Activated naive CD8-positive, alpha-beta T cell treated with anti-CD3 and anti-CD28 coated beads, Interleukin-2, amount 50 U/mL, for 16 hours (primary cell): ENCODE measurements around the gene STUM.

ENCODE experiments used
- DNase-seq: peaks from one replicate; pipeline ENCODE4 v3.0.0-alpha.2; 2020; ENCODE audit warnings: low read depth, low spot score

The STUM gene

DNA sequence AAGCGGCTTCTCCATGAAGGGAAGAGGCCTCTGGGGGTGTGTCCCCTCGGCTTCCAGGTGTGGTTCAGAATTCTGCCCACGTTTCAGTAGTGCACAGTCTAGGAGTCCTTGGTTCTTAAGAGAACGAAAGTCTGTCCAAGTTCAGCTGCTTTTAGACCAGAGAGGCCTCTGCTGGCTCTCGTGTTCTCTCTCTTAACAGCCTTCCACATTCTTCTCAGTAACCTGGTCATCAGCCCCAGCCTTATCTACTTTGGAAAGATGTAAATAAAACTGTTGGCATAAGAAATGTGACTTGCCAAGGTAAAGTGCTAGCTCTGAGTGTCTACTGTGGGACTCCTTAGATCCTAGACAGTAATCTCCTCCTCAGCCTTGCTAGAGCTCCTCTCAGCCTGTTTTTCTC, 15.3 kb upstream of the STUM start:
- no peak for DNase-seq

DNA sequence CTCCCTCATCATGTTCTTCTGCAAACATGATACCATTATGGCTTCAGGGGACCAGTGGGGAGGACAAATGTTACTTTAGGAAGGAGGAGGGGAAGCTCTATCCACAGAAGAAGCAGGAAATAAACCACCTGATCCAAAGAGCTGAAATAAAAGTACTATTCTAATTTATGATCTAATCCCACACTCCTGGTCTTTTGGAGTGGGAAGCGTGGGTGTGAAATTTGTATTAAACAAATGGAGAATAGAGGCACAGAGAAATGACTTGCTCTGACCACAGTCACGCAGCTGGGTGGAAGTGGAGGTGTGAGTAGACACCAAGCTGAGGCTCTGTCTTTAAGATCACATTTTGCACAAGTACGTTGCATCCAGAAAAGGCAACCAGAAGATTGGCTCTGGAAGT, 14.5 kb upstream of the STUM start:
- no peak for DNase-seq

DNA sequence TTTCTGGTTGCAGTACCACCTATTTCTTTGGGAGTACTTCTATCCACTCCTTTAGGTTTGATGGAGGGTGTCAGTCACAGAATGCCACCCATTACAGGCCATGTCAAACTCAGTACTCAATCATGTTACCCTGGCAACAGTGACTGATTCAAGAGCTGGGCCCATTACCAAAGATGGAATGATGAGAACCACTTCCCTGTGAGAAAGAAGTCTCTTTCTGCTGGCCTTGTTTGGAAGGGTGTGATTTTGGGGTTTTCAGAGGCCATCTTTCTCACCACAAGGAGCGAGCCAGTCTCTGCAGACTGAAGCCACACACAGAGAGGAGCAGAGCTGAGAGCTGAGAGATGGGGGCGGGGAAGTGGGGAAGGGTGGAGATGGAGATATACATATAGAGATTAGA, 13.9 kb upstream of the STUM start:
- DNase-seq = no peak

DNA sequence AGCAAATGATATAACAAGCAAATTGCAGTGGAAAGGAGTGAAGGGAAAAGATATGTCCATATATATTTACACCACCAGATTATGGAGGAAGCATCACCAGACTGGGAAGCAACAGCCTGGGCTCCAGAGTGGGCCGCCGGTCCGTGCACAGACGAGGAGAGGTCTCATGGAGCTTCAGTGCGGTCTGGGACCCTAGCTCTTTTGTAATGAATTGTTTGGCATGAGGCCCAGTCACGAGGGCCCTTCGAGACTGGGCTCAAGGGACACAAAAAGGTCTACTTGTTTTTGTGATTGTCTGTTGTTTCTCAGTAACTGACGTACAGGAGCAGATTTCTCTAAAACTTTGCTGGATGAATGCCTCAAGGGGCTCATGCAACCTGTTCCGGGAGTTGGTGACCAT, 12.9 kb upstream of the STUM start:
- no peak for DNase-seq

DNA sequence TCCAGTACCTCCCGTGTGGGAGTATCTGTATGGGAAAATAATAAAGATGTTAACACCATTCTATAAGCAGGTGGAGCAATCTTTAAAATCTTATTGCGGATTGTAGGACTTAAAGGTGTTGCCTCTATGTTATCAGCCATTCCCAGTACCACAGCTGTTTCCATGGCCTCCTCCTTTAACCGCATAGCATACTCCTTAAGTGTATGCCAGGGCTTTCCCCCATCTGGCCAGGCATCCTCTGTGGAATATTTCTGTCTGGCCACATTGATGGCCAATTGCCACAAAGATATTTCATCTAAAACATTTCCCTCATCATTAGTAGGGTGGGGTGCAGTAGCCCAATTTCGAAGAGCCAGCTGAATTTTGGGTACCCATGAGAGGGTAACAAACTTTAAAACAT, 7.3 kb upstream of the STUM start:
- DNase-seq = no peak

DNA sequence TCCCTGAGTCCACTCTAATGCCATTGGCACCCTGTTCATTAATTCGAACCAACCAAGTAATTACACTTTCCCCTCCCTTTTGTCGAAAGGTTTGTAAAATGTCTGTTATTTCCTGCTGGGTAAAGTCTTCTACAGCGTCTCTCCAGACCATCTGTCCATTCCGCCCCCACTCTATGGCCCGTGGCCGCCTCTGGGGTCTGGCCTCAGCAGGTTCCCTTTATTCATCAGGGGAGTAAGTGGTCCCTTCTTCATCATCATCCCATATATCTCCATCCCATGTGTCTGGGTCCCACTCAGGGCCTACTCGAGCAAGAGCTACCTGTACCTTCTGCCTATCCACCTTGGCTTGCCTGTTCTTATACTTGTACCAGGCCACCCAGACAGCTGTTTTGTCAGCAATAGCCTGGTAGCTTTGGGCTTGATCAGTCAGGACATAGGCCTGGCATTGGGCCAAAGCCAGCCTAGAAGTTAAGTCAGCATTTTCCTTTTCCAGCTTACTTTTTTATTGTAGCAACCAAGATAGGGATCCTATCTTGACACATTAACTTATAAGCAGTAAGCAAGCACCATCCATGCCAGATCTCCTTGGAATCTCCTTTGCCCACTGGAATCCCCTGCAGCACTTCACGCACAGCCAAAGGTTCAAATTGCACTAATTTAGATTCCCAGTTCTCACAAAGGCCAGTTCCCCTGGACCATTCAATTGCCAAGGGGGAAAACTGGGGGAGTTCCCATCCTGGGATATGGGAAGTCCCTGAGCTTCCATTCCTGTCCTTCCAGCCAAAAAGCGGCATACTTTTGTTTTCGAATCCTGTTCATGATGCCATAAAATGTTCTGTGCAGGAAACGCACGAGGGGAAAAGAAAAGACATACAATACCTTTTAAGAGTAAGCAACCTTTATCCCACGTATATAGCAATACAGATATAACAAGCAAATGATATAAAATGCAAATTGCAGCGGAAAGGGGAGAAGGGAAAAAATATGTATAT, 6.6 kb upstream of the STUM start:
- DNase-seq = no peak

DNA sequence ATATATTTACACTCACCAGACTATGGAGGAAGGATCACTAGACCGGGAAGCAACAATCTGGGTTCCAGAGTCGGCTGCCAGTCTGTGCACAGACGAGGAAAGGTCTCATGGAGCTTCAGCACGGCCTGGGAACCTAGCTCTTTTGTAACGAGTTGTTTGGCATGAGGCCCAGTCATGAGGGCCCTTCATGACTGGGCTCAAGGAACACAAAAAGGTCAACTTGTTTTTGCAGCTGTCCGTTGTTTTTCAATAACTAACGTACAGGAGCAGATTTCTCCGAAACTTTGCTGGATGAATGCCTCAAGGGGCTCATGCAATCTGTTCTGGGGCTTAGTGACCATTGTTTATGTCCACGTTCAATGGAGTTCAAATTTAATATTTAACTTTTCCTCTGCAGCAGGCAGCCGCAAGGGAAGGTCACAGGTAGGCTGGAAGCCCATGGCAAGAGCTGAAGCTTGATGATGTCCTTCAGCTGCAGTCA, 5.9 kb upstream of the STUM start:
- DNase-seq = no peak

DNA sequence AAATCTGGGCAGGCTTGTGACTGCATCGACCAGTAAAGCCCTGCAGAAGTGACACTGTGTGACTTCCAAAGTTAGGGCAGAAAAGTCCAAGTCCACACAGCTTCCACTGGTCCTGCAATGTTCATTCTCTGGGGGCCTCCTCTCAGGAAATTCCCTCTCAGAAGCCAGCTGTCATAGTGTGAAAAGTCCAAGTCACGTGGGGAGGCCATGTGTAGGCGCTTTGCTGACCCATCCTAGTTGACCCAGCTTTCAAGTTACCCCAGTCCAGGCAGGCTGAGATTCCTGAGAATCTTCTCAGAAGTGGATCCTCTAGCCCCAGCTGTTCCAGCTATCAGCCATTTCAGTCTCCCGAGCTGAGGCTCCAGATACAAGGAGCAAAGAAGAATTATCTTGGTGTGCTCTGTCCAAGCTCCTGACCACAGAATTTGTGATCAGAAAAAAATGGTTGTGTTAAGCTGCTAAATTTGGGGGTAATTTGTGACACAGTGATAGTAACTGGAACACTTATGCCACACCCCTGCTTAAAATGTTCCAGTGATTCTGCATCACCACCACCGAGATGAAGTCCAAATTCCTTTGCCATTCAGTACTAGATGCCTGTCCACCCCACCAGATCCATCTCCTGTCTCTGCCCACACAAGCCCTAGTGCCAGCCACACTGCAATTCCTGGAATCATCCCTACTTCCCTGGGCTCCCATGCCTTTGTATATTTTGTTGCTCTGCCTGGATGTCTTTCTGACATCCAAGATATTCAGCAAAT, 2.5 kb upstream of the STUM start:
- no peak for DNase-seq

DNA sequence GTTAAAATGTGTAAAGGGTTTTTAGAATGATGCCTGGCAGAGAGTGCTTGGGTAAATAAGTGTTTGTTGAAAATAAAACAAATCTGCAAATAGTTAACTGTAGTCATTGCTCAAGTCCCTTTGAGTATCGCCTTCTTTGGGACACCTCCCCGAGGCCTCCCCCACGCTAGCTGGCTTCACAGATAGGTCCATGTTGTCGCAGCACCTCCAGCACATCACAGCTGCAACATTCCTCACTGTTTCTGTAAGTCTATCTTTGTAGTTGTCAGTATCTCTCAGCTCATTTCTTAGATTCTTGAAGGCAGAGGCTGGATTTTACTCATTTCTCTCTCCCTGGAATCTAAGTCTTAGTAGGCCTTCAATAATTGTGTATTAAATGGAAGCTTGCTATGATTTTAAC, 1.6 kb upstream of the STUM start:
- no peak for DNase-seq

DNA sequence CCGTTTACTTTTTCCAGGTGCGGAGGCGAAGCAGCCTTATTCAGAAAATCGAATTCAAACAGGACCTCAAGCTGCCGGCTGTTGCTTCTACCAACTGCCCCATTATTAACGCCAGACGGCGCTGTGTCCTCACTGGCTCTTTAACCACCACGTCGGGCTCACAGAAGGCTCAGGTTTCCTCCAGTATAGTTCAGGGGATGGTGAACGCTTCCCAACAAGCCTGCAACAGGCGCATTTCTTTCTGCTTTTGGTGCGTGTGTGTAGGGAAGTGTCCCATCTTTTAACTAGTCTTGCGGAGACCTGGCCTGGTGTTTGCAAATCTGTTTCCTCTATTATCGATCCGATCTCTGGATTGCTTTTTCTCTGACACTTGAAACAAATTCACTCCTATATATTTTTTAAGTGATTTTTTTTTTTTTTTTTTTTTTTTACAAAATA, 791 bp upstream of the STUM start:
- peak; percentile 37 for DNase-seq

DNA sequence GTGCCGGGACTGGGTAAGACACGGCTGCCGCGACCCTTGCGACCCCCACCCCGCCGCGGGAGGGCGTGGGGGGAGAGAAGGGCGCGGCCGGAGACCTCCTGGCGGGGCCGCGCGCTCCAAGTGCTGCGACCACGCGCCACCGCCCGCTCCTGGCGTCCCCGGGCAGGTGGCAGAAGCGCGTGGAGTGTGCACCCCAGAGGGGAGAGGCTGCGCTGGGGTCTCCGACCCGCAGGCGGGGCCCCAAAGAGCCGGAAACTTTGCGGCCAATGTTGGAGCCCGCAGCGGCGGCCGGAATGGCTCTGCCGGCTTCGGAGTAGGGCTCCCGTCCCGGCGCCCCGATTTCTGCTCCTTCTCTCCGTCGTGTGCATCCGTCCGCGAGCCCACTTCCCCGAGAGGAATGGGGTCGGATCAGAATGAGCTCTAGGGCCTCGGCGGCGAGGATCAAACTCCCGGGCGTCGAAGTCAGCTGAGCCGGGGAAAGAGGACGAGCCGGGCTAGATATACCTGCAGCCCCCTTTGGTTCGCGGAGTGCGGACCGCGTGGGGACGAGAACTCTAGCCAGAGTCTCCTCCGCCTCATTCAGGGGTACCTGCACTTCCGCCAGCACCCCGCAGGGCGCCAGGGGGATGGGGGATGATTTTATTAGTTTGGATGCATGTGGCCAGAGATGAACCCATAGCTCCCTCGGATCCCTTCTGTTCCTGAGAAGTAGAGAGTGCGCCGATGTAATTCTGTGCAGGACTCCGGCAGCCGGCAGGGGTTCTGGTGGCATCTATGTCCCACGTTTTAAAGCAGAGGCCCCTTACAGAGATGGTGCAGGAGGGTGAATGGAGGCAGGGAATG, 751 bp downstream of the STUM start:
- no peak for DNase-seq

DNA sequence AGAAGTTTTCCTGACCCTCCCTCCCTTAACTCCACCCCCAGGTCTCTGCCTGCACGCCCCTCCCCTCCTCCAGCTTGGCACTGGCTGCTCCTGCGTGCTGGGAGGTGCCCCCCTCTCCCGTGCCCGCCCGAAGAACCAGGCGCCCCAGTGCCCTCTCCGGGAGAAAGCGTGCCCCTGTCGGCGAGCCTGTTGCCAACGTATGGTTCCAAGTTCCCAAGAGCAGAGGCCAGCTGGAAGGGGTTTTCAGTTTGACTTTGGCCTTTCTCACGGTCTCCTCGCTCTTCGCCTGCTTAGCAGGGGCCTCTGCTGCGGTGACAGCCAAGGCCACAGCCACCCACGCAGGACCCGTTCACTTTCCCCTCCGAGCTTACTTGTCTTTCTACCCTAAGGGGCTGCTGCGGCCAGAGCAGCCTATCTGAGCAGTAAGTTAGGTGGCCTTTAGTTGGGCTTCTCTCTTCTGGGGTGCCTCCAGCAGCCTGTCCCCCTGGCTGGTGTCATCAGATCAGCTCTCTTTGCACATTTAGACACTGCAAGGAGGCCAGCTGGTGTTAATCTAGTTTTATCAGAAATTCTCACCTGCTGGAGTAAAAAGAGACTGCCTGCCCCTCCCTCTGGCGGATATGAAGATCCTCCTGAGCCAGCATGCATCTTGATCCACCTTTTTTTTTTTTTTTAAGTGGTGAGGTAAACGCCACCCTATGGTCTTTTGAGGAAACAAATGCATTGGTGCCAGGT, 1.5 kb downstream of the STUM start:
- DNase-seq = no peak

DNA sequence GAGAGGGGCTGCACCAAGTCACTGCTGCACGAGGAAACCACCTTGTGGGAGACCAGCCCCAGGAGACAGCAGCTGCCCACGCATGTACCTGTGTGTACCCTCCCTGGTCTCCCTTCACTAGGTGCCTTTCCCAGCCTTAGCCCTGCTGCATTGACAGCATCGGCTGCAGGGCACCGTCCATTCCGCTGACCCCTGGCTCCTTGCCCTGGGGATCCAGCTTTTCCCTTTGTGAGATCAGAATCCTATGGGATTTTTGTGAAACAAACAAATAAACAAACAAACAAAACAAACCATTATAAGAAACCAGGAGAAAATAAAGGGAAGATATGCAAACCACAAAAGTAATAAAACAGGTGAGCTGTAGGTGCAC, 2.1 kb downstream of the STUM start:
- DNase-seq = no peak

DNA sequence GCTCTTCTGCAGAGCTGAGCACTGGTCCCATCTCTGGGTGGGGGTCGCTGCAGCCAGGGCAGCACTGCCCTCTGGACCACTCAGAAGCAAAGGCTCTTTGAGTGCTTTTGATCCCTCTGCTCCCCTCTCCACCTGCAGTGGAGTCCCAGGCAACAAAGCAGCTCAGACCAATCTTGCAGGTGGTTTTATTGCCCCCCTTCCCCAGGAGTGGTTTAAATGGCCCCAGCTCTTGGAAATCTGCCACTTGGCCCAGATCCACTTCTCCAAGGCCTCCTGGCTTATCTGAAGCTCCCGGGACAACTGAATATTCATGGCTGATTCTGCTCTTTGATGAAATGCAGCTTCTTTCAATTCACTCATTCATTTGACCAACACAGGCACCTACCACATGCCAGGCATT, 2.7 kb downstream of the STUM start:
- no peak for DNase-seq

DNA sequence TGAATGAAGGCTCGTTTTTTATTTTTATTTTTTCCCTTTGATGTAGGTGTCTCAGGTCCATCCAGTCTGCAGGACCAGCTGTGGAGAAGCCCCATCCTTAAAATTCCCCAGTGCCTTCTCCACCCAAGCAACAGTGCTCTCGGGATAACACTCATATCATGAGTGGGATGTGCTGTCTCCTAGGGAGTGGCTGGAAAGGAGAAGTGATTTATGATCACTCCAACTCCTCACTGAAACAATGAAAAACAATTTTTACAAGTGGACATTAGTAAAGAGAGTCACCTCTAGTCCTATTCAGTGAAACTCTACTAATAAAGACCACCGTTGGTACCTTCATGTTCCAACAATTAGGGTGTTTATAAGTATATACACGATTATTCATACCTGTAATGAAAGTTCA, 3.5 kb downstream of the STUM start:
- no peak for DNase-seq

DNA sequence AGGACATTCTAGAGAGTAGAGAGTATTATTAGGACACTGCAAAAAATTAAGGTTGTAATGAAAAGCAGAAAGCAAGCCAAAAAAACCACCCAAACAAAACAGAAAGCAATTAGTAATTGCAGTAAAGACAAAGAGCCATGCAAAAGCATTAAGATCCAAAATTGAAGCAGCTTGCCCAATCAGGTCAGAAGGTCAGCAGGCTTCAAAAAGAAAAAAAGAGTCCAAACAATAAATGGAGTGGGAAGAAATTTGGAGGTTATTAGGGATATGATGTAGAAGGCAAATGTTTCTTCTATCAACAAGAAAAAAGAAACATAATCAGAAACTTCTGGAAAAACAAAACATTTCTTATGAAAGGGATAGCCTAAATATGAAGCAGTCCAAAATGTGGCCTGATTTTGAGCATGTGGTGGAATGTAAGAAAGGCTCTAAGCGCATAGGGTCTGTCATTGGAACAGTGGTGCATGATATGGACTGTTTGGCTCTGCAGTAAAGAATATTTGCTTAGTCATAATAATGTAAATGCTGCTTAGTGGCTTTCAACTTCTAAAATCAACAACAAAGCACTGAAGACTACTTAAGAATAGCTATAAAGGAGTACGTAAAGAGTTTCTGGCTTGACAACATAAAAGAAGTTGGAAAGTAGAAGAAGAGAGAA, 4.8 kb downstream of the STUM start:
- no peak for DNase-seq

DNA sequence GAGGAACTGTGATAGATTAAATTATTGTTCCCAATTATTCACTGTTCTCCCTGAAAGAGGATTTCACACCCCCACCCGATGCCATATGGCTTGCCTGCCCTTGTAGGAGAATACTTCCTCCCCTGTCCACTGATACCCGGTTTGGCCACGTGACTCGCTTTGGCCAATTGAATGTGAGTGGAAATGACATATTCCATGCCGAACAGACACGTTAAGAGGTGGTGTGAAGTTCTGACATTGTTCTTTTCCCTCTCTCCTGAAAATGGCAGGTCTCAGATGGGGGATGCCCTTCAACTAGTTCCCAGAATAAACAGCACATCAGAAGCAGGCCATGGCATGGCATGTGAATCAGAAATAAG, 5.3 kb downstream of the STUM start:
- DNase-seq = no peak

DNA sequence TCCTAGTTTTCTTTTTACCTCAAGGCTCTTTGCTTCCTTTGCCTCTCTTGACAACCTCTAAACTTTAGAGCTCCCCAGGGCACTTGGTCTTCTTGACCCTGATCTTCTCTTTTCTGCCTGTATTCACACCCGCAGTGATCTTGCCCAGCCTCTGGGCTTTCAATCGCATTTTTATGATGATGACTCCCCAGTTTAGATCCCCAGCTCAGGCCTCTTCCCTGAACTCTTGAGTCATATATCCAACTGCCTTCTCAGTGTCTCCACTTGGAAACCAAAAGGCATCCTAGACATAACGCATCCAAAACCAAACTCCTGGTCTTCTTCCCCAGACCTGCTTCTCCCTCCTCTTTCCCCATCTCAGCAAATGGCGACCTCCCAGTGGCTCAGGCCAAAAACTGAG, 6.5 kb downstream of the STUM start:
- no peak for DNase-seq

DNA sequence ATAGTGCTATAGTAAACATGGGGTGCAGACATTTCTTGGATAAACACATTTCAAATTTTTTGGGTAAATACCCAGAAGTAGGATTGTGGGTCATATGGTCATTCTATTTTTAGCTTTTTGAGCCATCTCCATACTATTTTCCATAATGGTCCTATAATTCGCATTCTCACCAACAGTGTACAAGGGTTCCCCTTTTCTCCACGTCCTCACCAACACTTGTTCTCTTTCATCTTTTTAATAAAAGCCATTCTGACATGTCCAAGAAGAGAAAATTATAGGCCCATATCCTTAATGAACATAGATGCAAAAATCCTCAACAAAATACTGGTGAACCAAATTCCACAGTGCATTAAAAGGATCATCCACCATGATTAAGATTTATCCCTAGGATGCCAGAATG, 8.9 kb downstream of the STUM start:
- DNase-seq = no peak

DNA sequence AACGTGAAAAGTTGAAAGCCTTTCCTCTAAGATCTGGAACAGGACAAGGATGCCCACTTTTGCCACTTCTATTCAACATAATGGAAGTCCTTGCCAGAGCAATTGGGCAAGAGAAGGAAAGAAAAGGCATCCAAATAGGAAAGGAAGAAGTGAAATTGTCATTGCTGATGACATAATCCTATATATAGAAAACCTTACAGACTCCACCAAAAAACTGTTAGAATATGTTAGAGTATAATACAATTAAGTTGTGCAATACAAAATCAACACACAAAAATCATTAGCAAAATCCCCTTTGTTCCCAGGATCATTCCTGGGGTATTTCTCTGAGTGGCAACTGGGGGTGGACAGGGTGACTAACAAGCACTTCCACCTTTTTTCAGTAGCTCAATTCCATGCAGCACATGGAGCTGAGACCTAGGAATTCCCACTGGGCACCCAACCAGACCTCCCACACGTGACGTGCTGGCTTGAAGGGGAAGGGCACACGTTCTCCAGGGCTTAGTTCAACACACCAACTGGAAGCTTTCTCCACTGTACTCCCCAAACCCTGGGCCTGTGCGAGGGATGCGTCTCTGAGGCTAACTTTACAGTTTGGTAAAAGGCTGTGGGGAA, 9.6 kb downstream of the STUM start:
- DNase-seq = no peak
